Ammon's horn (tissue), 1 donor: ENCODE data around the gene GSTM4.
A peak's percentile ranks its signal among the peaks of the same experiment; 100 is the strongest.

Source experiments
- DNase-seq: peaks from one replicate; pipeline ENCODE4 v3.0.0-alpha.2; 2016; ENCODE audit warnings: low spot score

Gene GSTM4

GRCh38 chr1:109655615-109656519, at the start of gene GSTM4:
Gene GSTM4, plus strand, starts transcription at chr1:109656099. Its CDS starts 291 bp downstream, at chr1:109656390.
- peak; percentile 83 for DNase-seq

- DNase-seq: no peak
These were observed 46.0 kb upstream of the GSTM4 start for GRCh38 chr1:109609881-109610280.

GRCh38 chr1:109610609-109611307, 45.1 kb upstream of the GSTM4 start:
- DNase-seq: no peak

DNA sequence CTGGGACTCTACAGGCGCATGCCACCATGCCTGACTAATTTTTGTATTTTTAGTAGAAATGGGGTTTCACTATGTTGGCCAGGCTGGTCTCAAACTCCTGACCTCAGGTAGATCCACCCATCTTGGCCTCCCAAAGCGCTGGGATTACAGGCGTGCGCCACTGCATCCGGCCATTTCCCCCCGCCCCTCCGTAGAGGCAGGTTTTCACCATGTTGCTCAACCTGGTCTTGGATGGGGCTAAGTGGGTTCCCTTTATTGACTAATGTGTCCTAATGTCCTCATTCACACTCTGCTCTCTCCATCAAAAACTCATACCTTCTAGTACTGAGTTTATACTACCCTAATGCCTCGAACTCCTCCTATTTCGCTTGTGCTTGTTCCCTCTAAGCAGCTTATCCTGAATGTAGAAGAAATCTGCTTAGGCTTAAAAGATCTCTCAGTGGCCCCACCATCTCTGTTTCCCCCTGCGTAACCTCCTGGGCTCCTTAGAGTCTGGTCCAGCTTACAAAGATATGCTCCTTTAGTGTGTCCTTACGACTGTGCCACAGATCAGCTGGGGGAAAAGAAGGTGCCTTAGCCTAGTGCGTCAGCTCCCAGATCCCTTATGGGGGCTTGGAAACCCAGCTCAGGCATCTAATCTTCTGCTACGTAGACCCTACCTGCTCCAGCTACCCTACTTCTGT, 44.5 kb upstream of the GSTM4 start:
- no peak for DNase-seq

- DNase-seq: no peak
These were observed 42.3 kb upstream of the GSTM4 start for GRCh38 chr1:109613361-109614147.

GRCh38 chr1:109615879-109616278, 40.0 kb upstream of the GSTM4 start:
- peak; percentile 77 for DNase-seq

DNA sequence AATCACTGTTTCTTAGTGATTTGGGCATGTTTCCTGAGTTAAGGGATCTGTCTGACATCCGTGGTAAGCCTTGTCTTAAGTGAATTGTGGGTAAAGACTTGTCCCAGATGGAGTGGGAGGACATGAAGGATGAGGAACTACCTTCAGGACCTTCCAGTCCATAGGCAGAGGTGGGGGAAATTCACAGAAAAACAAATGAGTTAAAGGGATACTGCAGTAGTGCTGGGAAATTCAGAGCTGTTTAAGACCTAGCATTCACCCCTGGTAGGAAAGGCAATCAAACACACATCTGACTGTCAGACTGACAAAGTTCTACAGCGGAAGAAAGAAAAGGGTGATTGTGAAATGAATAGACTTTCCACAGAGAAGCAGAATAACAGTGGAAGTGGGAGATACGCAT, 39.5 kb upstream of the GSTM4 start:
- no peak for DNase-seq

DNA sequence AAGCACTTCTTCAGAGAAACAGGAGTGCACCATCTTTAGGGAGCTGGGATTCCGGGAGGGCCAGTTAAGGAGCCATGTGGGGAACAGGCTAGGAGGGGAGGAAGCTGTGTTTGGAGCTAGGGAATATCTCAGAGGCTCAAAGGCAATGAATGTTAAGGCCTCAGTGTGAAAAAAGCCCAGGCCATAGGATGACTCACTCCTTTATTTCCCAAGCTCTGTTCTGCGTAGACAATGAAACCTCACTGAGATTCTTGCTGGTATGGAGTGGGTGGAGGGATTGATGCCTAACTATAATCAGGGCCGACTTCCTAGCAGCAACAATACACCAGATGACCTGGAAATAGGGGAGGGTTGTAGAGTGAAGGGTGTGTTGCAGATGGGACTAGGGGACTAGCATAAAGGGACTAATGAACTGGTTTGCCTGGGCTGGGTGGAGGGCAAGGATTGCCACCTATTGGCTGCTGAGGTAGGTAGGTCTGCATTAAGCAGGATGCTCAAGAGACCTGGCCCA, 38.6 kb upstream of the GSTM4 start:
- DNase-seq: no peak

DNA sequence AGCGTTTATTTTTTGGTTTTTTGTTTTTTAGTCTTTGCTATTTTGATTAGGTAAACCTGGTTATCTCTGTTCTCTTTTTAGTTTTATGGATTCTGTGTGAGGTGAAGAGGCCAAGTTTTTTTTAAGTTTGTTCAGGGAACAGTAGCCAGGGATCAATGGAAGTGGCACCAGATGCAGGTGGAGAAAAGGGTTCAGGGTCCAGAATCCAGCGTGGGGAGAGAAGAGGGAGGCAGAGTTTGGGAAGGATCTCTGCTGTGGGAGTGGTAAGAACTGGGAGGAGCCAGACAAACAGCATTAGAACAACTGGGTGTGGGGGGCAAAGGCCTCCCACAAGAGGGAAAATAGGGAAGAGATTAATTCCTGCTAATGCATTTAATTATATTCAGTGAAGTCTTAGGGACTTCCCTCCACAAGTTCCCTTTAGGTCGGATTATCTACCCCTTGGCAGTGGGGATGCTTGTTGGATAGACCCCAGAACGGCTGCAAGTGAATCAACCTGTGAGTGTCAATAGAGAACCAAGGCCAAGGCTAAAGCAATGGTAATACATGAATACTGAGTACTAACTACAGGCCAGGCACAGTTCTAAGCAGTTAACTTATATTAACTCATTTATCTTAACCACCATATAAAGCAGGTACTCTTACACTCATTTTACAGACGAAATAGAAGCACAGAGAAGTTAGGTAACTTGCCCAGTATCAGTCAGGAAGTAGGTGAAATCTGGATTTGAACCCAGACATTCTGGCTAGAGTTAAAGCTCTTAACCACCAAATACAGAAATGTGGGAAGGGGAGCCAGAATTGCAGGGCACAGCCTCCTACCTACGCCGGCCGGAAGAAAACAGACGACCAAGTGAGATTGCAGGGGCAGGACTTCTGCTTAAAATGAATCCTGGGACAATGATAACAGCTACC, 37.0 kb upstream of the GSTM4 start:
- DNase-seq: no peak

GRCh38 chr1:109619576-109620400, 36.1 kb upstream of the GSTM4 start, which contains the start of the genes AMPD2 and GNAT2:
Gene AMPD2, plus strand, starts transcription at chr1:109619837. Its CDS starts 1,339 bp downstream, at chr1:109621176.
Gene GNAT2, minus strand, starts transcription at chr1:109619616. Its CDS starts 6,746 bp downstream, at chr1:109612870.
- peak; percentile 71 for DNase-seq

DNA sequence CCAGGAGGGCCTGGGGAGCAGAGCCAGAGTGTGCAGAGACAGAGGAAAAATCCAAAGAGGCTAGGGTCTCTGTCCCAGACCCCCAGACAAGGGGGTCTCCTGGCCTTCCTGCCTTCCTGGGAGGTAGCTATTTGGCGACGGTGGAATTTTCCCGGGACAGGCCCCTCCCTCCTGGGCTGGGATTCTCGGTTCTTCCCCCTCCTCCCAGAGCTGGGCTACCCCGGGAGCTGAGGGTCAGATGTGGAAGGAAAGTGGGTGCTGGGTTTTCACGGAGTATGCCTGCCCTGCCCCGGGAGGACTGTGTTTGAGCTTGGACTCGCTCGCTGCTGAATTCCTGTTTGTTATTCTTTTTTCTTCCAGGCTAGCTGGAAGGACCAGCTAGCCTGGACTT, 35.5 kb upstream of the GSTM4 start:
- peak; percentile 43 for DNase-seq

DNA sequence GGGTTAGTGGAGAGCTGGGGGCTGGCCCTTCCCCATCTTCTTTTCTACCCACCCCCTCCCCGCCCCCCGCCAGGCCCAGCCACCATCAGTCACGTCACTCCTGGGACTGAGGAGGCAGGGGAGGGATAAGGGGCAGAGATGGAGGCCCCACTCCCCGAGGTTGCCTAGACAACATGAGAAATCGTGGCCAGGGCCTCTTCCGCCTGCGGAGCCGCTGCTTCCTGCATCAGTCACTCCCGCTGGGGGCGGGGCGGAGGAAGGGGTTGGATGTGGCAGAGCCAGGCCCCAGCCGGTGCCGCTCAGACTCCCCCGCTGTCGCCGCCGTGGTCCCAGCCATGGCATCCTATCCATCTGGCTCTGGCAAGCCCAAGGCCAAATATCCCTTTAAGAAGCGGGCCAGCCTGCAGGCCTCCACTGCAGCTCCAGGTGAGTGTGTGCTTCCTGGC, 35.0 kb upstream of the GSTM4 start:
- DNase-seq: peak; percentile 95

DNA sequence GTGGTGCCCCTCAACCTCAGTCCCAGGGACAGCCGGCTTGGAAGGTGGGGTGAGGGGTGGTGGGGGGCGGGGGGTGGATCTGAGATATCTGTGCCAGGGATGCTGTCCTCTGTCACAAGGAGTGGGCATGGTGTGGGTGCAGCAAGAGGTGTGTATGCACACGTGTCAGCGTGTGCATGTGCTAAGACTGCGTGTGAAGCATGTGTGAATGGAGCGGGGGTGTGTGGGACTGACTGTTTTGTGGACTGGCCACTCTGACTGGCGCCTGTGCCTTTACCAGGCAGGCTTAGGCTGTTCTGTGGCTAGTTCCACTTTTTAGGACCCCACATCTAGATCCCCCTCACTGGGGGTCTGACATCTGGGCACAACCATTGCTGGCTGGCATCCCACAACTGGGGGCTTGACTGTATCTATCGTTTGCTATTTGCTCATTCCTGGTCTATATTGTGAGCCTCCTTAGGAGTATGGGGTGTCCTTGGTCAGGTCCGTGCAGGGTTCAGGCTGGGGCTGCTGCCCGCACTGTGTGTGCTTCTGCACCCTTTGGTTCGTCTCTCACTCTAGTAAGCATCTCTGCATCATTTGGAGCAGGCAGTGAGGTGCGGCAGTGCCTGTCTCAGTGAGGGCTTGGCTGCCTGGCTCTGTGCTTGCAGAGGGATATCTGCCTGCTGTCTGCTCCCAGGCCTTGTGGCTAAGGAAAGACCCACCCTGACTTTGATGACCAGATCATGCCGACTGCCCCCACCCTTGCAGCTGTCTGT, 34.3 kb upstream of the GSTM4 start:
- no peak for DNase-seq

DNA sequence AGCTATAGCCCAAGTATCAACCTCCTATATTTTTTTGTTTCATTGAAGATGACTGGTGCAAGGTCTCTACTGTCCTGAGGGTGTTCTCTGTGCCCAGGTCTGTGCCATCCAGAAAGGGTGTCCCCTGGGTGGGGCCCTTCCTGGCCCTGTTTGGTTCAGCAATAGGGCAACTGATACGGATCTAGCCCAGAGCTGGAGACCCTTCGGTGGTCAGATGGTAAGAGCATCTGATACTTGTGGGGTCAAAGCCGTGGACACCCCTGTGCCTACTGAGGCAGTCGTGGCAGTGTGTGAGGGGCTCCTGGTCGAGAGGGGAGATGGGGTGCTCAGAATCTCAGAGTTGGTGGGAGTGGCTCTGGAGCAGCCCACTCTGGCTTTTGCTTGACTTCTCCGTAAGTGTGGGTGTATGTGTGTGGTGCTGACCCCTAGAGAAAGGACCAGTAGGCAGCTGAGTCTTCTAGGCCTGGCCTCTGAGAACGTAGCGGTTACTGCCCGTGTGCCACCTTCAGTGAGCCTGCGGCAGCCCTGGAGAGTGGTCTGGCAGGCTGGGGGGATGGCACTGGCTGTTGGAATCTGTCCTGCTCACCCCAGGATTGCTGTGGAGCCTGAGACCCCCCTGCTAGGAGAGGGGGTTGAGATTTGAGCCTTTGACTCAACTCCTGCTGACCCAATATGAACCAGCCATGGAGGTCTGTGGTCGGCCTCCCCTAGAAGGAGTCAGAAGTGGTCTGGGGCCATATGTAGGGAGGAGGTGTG, 33.6 kb upstream of the GSTM4 start:
- no peak for DNase-seq

DNA sequence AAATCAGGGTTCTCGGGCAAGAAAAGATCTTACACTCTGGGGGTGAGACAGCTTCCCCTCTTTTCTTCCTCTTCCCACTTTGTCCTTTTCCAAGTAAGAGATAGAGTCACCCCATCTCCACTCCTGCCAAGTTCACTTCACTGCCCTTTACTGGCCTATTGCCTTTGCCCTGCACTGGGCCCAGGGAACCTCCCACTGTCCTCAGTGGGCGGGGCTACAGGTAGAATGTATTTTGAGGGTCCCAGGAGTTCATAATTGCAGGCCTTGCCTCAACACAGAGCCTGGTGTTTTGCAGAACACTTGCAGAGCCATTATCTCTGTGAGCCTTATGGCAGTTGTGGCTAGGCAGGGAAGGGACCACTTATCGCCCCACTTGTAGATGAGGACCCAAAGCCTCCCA, 33.0 kb upstream of the GSTM4 start:
- DNase-seq: no peak

GRCh38 chr1:109623601-109624161, 32.2 kb upstream of the GSTM4 start:
- DNase-seq: peak; percentile 58

- DNase-seq: no peak
These were observed 31.5 kb upstream of the GSTM4 start for GRCh38 chr1:109624201-109625010.
